Fibroblast of mammary gland (primary cell): ENCODE measurements around the gene PLAGL2.

Experiments used
- DNase-seq: peaks from one replicate; pipeline ENCODE4 v3.0.0-alpha.2; 2010; ENCODE audit warnings: low read depth
- H3K4me3 ChIP-seq: 2 replicates; pipeline ENCODE4 v1.5.1; 2011; ENCODE audit warnings: low read depth, mild to moderate bottlenecking, low read length, moderate library complexity; ENCODE audit not compliant: control insufficient read depth
- CTCF ChIP-seq: conservative IDR thresholded peaks from 2 replicates; pipeline ENCODE4 v1.5.1; 2011; ENCODE audit warnings: low read depth, low read length, inconsistent platforms; ENCODE audit not compliant: control insufficient read depth, insufficient read depth

Gene PLAGL2

GRCh38 chr20:32164984-32165735 lies 42.4 kb downstream of the PLAGL2 start:
- DNase-seq, result no peak
- no peak overlapping the region for H3K4me3 ChIP-seq
- no peak for TF ChIP-seq CTCF

GRCh38 chr20:32163951-32164350 lies 43.6 kb downstream of the PLAGL2 start:
- TF ChIP-seq CTCF, result no peak
- DNase-seq, result no peak
- H3K4me3 ChIP-seq, result no peak overlapping the region

GRCh38 chr20:32162351-32162750 lies 45.2 kb downstream of the PLAGL2 start:
- no peak for DNase-seq
- no peak for TF ChIP-seq CTCF
- H3K4me3 ChIP-seq, result no peak overlapping the region

GRCh38 chr20:32160341-32160740 lies 47.2 kb downstream of the PLAGL2 start:
- H3K4me3 ChIP-seq, result no peak overlapping the region
- no peak for TF ChIP-seq CTCF
- DNase-seq, result no peak

GRCh38 chr20:32159766-32160221 lies 47.7 kb downstream of the PLAGL2 start:
- H3K4me3 ChIP-seq, result no peak overlapping the region
- no peak for TF ChIP-seq CTCF
- no peak for DNase-seq

GRCh38 chr20:32158943-32159660 lies 48.4 kb downstream of the PLAGL2 start:
- no peak for DNase-seq
- H3K4me3 ChIP-seq, result no peak overlapping the region
- TF ChIP-seq CTCF, result no peak

- H3K4me3 ChIP-seq, result no peak overlapping the region
- TF ChIP-seq CTCF, result no peak
- DNase-seq, result no peak
These were observed 49.2 kb downstream of the PLAGL2 start for GRCh38 chr20:32158351-32158750.
